GM18861 (cell line): ENCODE data around the gene NPSR1.

ENCODE experiments used
- ATAC-seq: cut with Tn5 transposase; IDR thresholded peaks from one replicate; pipeline ENCODE4 v1.9.1; 2021; ENCODE audit not compliant: unreplicated experiment

Gene NPSR1

GRCh38 chr7:34719636-34720035, 61.6 kb downstream of the NPSR1 start:
- no peak for ATAC-seq

GRCh38 chr7:34720289-34720688, 62.3 kb downstream of the NPSR1 start:
- no peak for ATAC-seq

GRCh38 chr7:34723338-34723737, 65.3 kb downstream of the NPSR1 start:
- no peak for ATAC-seq

GRCh38 chr7:34723866-34724490, 66.0 kb downstream of the NPSR1 start:
- ATAC-seq: no peak

GRCh38 chr7:34726221-34726620, 68.2 kb downstream of the NPSR1 start:
- ATAC-seq: no peak

GRCh38 chr7:34727464-34727995, 69.5 kb downstream of the NPSR1 start:
- peak; percentile 55 for ATAC-seq

- no peak for ATAC-seq
Measured at GRCh38 chr7:34728156-34728555, 70.1 kb downstream of the NPSR1 start.

GRCh38 chr7:34734771-34735170, 76.8 kb downstream of the NPSR1 start:
- peak; percentile 49 for ATAC-seq

- no peak for ATAC-seq
Measured at GRCh38 chr7:34735526-34735925, 77.5 kb downstream of the NPSR1 start.

GRCh38 chr7:34739651-34740300, 81.8 kb downstream of the NPSR1 start:
- ATAC-seq: no peak

GRCh38 chr7:34740840-34741239, 82.8 kb downstream of the NPSR1 start:
- ATAC-seq: no peak

- ATAC-seq: peak; percentile 39
Measured at GRCh38 chr7:34747176-34747781, 89.3 kb downstream of the NPSR1 start.

- no peak for ATAC-seq
Measured at GRCh38 chr7:34747867-34748727, 90.1 kb downstream of the NPSR1 start.

- no peak for ATAC-seq
Measured at GRCh38 chr7:34748728-34749089, 90.7 kb downstream of the NPSR1 start.

GRCh38 chr7:34749446-34749845, 91.4 kb downstream of the NPSR1 start:
- no peak for ATAC-seq

GRCh38 chr7:34750209-34750608, 92.2 kb downstream of the NPSR1 start:
- ATAC-seq: no peak

- no peak for ATAC-seq
Measured at GRCh38 chr7:34750636-34751035, 92.6 kb downstream of the NPSR1 start.

- peak; percentile 19 for ATAC-seq
Measured at GRCh38 chr7:34751725-34752643, 94.0 kb downstream of the NPSR1 start.

- peak; percentile 37 for ATAC-seq
Measured at GRCh38 chr7:34752929-34753328, 94.9 kb downstream of the NPSR1 start.

- peak; percentile 41 for ATAC-seq
Measured at GRCh38 chr7:34755008-34755407, 97.0 kb downstream of the NPSR1 start.
